ENCODE data around the gene FGF22.

DNA sequence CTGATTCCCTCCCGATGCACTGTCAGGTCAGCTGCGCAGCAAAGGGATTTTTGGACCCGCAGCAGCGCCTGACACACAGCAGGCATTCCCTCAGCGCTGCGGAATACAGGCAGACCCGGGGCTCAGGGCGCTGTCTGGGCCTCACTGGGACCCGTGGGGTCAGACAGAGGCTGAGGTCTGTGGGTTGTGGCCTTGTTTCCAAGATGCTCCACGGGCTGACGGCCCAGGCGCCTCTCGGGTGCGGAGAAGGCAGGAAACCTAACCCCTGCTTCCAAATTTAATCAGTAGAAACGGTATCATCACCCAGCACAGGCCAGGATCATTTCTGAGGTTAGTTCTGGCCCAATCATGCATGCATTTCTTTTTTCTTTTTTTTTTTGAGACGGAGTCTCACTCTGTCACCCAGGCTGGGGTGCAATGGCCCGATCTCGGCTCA is 24.0 kb downstream of the FGF22 start:
- TF ChIP-seq, protein P1, sequence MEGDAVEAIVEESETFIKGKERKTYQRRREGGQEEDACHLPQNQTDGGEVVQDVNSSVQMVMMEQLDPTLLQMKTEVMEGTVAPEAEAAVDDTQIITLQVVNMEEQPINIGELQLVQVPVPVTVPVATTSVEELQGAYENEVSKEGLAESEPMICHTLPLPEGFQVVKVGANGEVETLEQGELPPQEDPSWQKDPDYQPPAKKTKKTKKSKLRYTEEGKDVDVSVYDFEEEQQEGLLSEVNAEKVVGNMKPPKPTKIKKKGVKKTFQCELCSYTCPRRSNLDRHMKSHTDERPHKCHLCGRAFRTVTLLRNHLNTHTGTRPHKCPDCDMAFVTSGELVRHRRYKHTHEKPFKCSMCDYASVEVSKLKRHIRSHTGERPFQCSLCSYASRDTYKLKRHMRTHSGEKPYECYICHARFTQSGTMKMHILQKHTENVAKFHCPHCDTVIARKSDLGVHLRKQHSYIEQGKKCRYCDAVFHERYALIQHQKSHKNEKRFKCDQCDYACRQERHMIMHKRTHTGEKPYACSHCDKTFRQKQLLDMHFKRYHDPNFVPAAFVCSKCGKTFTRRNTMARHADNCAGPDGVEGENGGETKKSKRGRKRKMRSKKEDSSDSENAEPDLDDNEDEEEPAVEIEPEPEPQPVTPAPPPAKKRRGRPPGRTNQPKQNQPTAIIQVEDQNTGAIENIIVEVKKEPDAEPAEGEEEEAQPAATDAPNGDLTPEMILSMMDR (IDR thresholded peaks at IDR 0.05) = no peak
- TF ChIP-seq POLR2A (IDR thresholded peaks at IDR 0.05) = no peak
